AG04450 (cell line): Measurements from ENCODE around the gene RBFOX2. TPM values are rescaled to one million over a fixed set of nuclear protein-coding genes. Genes with fewer than 3 reads are reported as not detected.

Source experiments
- CTCF ChIA-PET: fragments of 300-600, 350-600 bp; formaldehyde crosslinking; extraction: SDS; loops from one replicate; lab custom pipeline; 2022; ENCODE audit warnings: antibody characterized with exemption, inconsistent platforms; lab: Charles Lee
- POLR2A ChIA-PET: fragments of 350-600 bp; formaldehyde crosslinking; extraction: SDS; loops from one replicate; lab custom pipeline; 2021; ENCODE audit warnings: antibody characterized with exemption, inconsistent platforms; lab: Yijun Ruan, JAX
- DNase-seq: peaks from one replicate; pipeline ENCODE4 v3.0.0-alpha.2; 2011; ENCODE audit warnings: low read depth, low spot score
- H3K27ac ChIP-seq: one replicate; pipeline ENCODE4 v1.5.1; 2012; ENCODE audit warnings: low read depth, low read length, control low read depth
- H3K27me3 ChIP-seq: one replicate; pipeline ENCODE4 v1.6.0; 2012; ENCODE audit warnings: low read length; ENCODE audit not compliant: control insufficient read depth, insufficient read depth
- H3K4me3 ChIP-seq: 2 replicates; pipeline ENCODE4 v1.5.1; 2011; ENCODE audit warnings: mild to moderate bottlenecking, low read depth, low read length, control low read depth
- H3K9me3 ChIP-seq: 2 replicates; pipeline ENCODE4 v1.5.1; 2012; ENCODE audit warnings: low read length; ENCODE audit not compliant: control insufficient read depth, insufficient read depth
- CTCF ChIP-seq: IDR thresholded peaks from 2 replicates; pipeline ENCODE4 v1.5.1; 2011; ENCODE audit warnings: low read depth, low read length, control low read depth, inconsistent platforms
- polyA plus RNA-seq: library from polyadenylated mRNA; depleted of rRNA; stranded (reverse); fragments of >200 nt; gene quantifications from 2 replicates; pipeline ENCODE4 v1.2.3, GENCODE V29; 2011

Gene RBFOX2
- polyA plus RNA-seq, 1 experiment, result 288 TPM

- POLR2A ChIA-PET, result no interaction called here
- TF ChIP-seq CTCF, result no peak
- Histone ChIP-seq H3K27me3 (no peaks in the 10 kb centered on the region), H3K9me3 (no peaks in the 10 kb centered on the region), H3K27ac (no peak overlapping the region), H3K4me3 (no peak overlapping the region)
- DNase-seq, result no peak
- CTCF ChIA-PET, result interaction anchor here (2.4 kb wide), 1 partner anchor 203 kb away, joined by 8 read pairs; no protein-coding TSS in a partner anchor
These were observed 165.9 kb downstream of the RBFOX2 start for GRCh38 chr22:35862697-35863096.

GRCh38 chr22:35861451-35861850 lies 167.2 kb downstream of the RBFOX2 start:
- H3K4me3 ChIP-seq, result no peak overlapping the region
- no peaks in the 10 kb centered on the region for H3K9me3 ChIP-seq
- ChIA-PET CTCF (interaction anchor here (0.6 kb wide), 1 partner anchor 205 kb away, joined by 3 read pairs; no protein-coding TSS in a partner anchor), POLR2A (no interaction called here)
- no peak for TF ChIP-seq CTCF
- H3K27me3 ChIP-seq, result no peaks in the 10 kb centered on the region
- no peak overlapping the region for H3K27ac ChIP-seq
- no peak for DNase-seq

GRCh38 chr22:35860837-35861236 lies 167.8 kb downstream of the RBFOX2 start:
- ChIA-PET CTCF (no interaction called here), POLR2A (no interaction called here)

GRCh38 chr22:35860087-35860733 lies 168.4 kb downstream of the RBFOX2 start:
- no peak for DNase-seq
- H3K9me3 ChIP-seq, result no peaks in the 10 kb centered on the region
- no peak for TF ChIP-seq CTCF
- no peak overlapping the region for H3K27ac ChIP-seq
- no peaks in the 10 kb centered on the region for H3K27me3 ChIP-seq
- CTCF ChIA-PET, result no interaction called here
- POLR2A ChIA-PET, result no interaction called here
- no peak overlapping the region for H3K4me3 ChIP-seq

More at GRCh38 chr22:35860837-35861236, 167.8 kb downstream of the RBFOX2 start:
- H3K4me3 ChIP-seq, result no peak overlapping the region
- no peak overlapping the region for H3K27ac ChIP-seq
- TF ChIP-seq CTCF, result no peak
- no peaks in the 10 kb centered on the region for H3K9me3 ChIP-seq
- no peaks in the 10 kb centered on the region for H3K27me3 ChIP-seq
- no peak for DNase-seq

GRCh38 chr22:35854334-35854733 lies 174.3 kb downstream of the RBFOX2 start:
- no peaks in the 10 kb centered on the region for H3K27me3 ChIP-seq
- no peaks in the 10 kb centered on the region for H3K9me3 ChIP-seq
- ChIA-PET POLR2A (no interaction called here), CTCF (no interaction called here)
- H3K4me3 ChIP-seq, result no peak overlapping the region
- H3K27ac ChIP-seq, result no peak overlapping the region
- TF ChIP-seq CTCF, result no peak
- DNase-seq, result no peak
